LHCN-M2 (cell line): ENCODE data around the gene FIP1L1. TPM values are rescaled to one million over a fixed set of nuclear protein-coding genes. Genes with fewer than 3 reads are reported as not detected.
"Not testable (repeated sequence)": the region's sequence is repeated elsewhere in the genome, so short reads cannot be mapped to it uniquely, and the experiment has no call there.

Experiments
- DNase-seq: peaks from one replicate; pipeline ENCODE4 v3.0.0-alpha.2; 2012; ENCODE audit warnings: low read depth
- total RNA-seq: library from RNA; depleted of rRNA; stranded (reverse); fragments of >200 nt; gene quantifications from 2 replicates; pipeline ENCODE4 v1.2.3, GENCODE V29; 2014

FIP1L1 gene
- total RNA-seq, 1 experiment from 2014 or later = 44.1 TPM

DNA sequence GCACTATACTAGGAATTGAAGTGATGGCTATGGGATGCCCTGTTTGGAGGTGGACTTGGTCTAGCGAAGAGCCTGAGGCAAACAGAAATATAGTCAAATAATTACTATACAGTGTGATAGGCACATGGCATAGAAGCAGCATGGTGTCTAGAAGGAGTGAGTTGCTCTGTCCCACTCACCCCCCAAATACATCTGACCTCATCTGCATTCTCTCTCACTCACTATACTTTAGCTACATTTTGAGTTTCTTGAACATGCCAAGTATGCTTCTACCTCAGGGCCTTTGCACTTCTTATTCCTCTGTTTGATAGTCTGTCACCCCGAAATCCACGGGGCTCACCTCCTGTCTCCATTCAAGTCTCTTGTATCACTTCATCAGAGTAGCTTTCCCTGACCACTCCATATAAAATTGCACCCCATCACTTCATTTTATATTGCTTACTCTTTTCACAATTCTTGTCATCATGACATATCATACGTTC, 2.6 kb upstream of the FIP1L1 start:
- no peak for DNase-seq

DNA sequence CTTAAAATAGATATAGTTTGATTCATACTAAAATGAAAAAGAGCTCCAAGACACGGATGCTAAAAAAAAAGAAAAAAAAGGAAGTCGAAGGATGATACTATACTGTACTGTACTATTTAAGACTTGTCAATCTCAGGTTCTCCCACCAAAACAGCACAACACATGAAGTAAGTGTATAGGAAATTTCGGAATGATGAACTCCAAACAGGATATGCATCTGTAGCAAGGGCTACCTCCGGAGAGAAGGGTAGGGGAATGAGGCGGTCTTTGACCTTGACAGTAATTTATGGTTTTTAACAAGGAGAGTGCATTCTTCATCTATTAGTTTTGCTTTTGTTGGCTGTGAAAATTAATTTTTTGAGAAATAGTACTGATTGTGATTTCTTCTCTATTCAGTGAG, 541 bp upstream of the FIP1L1 start:
- no peak for DNase-seq

DNA sequence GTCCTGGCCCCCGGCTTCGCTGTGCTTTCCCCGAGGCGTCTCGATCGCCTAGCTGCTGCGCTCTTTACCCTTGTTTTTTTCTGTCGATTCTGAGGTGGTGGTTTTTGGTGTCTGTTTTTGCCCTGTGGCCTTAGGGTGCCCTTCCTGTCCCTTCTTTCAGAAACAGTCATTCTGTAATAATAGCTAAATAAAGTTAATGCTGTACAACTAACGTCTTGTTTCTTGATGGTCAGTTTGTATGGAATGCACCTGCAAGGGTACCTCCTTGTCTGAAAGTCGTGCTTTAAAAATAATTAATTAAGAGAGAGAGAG, 686 bp downstream of the FIP1L1 start:
- no peak for DNase-seq

DNA sequence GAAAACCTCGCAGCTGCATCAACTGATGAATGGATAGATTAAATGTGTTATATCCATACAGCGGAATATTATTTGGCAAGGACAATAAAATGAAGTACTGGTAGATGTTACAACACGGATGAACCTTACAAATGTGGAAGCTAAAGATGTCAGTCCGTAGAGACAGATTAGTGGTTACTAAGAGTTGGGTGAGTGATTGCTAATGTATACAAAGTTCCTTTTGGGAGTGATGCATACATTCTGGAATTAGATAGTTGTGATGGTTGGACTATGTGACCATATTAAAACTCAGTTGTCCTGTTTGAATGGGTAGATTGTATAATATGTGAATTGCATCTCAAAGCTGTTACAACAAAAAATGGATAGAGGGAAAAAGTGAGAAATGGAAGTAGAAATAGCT, 2.8 kb downstream of the FIP1L1 start:
- DNase-seq = no peak

DNA sequence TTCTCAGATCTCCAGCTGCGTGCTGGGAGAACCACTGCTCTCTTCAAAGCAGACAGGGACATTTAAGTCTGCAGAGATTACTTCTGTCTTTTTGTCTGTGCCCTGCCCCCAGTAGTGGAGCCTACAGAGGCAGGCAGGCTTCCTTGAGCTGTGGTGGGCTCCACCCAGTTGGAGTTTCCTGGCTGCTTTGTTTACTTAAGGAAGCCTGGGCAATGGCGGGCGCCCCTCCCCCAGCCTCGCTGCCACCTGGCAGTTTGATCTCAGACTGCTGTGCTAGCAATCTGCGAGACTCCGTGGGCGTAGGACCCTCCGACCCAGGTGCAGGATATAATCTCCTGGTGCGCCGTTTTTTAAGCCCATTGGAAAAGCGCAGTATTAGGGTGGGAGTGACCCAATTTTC, 32.0 kb downstream of the FIP1L1 start:
- not testable (repeated sequence) for DNase-seq

DNA sequence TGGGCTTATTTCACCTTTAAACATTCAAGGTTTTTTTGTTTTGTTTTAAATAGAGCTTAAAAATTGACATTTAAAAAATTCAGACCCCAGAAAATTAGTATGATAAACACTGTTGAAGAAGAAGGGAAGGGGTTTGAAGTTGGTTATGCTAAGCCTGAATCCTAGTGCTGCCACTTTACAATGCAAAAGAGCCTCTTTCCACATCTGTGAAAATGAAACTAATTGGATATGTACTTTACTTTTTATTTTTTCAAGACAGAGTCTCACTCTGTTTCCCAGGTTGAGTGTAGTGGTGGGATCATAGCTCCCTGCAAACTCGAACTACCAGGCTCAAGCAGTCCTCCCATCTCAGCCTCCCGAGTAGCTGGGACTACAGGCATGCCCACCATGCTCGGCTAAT, 41.8 kb downstream of the FIP1L1 start:
- DNase-seq = no peak

DNA sequence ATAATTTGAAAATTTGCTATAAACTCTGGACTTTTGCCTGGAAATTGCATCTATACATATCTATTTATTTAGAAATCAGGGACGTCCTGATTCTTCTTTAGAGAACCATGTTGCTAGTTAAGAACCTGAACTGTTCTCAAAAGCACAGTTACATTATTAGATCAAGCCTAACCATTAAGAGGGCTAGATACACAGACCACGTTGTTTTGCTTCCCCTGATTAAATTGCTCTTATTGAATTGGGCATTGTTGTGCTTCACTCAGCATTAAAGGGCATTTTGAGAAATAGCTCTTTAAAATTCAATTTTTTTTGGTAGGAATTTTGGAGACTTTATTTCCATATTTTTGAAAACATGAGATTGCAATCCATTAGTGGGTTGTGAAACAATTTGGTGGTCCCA, 44.4 kb downstream of the FIP1L1 start:
- DNase-seq = no peak

DNA sequence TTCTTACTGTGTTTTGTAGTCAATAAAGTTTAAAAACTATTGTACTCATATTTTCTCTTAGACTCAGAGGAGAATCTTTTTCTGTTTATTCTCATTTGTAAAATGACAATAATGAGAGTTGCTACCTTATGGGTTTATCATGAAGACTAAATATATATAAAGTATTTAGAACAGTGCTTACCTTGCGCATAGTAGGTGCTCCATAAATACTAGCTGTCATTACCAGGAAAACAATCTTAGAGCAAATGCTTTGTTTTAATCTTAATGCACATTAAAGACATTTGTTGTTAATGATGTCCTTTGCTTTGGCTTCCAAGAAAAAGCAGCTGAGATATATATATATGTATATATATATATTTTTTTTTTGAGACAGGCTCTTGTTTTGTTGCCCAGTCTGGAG, 44.9 kb downstream of the FIP1L1 start:
- DNase-seq = no peak

DNA sequence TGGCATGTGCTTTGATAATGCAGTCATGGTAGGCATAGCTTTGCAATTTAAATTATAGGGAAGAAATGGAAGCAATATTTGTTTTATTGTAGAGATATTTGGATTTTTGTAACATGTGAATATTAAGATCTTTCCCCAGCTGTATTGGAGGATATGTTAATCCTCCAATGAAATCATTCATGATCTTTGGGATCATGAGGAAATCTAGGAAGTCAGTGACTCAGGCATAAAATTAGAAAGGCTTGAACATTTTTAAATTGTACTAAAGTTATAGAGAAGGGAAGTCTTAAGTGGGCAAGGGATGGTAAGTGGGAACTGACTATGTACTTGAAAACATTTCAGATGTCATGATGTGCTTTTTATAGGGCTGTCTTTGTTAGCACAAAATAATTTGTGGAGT, 46.8 kb downstream of the FIP1L1 start:
- DNase-seq = peak; percentile 6

DNA sequence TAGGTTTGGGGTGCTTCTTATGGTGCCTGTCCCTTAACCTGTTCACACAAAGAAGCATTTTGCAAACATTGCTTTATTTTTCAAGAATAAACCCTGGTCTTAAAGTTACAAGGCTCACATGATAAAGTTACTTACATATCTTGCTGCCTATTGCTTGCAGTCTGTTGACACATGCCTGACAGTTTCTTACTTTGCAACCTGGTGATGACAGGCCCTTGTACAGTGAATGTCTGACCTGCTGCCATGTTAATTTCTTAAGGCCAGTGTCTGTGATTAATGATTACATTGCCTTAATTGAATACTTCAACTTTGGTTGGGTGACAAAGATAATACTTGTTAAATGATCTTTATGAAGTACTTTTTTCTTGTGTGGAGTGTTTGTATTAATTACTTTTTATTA, 49.9 kb downstream of the FIP1L1 start:
- no peak for DNase-seq

DNA sequence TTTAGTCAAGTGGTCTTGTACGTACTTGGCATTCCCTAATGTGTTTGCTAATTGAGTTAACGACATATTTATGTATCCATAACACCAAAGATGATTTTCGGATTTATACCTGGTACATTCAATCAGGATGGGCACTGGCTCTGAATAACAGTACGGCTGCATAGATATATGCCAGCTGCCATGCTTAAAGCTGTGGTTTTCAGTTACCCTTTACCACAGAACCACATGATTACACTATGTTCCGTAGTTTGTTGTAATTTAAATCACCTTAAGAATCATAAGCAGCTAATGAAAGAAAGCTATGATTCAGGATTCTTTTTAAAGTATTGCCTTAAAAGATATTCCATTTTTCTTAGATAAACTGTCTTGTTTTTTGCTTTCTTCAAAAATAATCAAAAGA, 53.6 kb downstream of the FIP1L1 start:
- DNase-seq = peak; percentile 72

DNA sequence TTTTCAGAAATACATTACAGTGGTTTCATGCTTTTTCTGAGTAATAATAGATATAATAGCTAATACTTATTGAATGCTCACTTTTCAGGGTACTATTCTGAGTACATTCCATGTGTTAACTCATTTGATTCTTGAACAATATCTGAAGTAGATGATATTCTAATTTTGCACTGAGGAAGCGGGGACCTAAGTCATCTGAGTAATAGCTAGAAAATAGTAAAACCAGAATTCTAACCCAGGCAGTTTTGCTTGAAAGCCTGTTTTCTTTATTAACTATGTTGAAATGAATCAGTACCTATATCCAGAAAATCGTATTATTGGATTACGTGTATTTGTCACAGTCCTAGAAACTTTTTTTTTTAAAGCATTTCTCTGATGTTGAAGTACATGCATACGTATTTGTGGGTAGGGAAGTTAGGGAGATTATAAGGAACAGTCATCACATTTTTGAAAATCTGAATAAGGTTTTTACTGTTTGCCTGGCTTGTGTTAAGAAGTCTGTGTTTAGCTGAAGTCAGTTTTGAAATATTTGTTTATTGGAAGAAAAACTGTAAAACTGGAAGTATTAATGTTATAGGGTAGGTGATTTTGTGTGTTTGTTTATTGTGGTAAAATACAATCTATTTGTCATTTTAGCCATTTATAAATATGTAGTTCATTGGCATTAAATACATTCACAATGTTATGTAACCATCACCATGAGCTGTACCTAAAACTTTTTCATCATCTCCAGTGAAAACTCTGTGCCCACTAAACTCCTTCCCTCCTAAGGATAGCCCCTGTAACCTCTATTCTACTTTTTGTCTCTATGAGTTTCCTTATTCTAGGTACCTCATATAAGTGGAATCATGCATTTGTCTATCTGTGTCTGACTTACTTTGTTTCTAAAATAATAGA, 55.3 kb downstream of the FIP1L1 start:
- no peak for DNase-seq

DNA sequence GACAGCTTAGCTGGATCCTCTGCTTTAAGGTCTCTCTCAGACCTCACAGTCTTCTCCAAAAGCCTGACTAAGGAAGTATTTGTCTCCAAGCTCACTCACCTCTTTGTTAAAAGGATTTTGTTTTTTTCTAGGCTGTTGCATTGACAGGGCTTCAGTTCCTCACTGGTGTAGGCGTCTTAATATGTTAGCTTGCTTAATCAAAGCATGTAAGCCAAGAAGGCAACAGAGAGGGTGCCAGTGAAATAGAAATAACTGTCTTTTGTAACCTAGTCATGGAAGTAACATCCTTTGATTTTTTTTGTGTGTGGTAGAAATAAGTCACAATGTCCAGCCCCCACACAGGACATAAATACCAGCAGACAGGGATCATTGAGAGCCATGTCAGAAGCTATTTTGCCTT, 58.8 kb downstream of the FIP1L1 start:
- no peak for DNase-seq

DNA sequence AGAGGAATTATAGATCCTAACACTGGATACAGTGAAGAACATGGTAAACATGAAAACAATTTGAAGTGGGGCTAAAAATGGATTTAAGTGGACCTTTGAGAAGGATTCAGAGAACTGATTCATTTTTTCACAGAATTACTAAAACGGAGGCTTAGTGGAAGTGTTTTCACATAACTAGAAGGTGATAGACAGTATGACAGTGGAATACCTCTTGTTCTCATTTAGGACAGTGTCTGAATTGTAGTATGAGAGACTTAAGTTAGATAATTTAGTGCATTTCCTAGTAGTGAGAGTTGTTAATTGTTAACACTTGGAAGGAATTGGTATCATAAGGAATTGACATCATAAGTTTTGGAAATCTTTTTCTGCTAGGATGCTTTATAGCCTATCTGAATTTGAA, 64.1 kb downstream of the FIP1L1 start:
- DNase-seq = no peak

DNA sequence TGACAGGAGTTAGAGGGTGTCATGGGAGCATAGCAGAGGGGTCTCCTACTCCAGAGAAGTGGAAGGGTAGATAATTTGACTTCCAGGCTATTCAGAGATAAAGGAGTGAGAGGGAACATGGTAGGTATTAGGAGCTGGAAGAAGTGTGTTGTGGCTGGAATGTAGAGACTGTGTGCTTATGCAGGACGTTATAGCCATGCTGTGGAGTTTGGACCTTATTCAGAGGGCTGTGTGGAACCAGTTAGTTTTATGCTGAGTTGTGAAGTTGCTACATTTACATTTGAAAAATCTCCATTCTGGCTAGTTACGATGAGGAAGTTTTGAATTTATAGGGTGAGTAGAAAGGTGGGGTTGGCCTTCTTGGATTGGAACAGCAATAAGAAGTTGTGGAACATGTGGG, 67.5 kb downstream of the FIP1L1 start:
- DNase-seq = no peak

DNA sequence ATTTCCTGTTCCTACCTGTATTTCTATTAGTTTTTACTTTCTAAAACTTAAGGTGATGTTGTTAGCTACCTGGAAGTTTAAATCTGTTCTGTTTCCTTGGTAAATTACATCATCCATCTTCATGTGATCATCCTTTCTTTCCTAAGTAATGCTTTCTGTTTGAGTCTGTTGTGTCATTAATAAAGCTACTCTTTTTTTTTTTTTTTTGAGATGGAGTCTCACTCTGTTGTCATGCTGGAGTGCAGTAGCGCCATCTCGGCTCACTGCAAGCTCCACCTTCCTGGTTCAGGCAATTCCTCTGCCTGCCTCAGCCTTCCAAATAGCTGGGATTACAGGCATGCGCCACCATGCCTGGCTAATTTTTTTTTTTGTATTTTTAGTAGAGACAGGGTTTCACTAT, 73.3 kb downstream of the FIP1L1 start:
- DNase-seq = peak; percentile 18

DNA sequence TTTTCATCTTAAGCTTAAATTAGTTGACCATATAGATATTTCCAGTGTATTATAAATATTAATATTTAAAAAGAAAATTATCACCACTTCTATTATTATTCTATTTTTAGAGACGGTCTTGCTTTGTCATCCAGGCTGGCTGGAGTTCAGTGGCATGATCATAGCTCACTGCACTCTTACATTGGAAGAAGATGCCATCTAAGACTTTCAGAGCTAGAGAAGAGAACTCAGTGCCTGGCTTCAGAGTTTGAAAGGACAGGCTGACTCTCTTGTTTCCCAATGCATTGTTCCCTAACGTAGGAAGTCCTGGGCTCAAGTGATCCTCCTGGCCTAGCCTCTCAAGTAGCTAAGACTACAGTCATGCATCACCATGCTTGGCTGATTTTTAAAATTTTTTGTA, 75.9 kb downstream of the FIP1L1 start:
- DNase-seq = no peak

DNA sequence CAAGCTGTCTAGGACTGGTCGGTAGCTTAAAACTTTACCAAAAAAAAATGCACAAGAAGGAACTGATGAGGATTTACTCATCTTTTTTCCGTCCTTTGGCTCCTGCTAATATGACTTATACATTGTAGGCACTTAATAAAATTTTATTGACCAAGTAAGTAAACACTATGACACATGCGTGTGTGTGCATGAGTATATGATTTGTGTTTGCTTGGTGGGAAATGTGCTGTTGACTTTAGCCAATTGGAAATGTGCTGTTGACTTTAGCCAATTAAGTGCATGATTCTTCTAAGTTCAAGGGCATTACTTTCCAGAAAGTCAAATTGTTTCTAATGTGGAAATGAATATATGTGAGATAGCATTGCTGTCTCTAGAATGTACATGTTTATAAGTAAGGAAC, 78.3 kb downstream of the FIP1L1 start:
- DNase-seq = no peak

DNA sequence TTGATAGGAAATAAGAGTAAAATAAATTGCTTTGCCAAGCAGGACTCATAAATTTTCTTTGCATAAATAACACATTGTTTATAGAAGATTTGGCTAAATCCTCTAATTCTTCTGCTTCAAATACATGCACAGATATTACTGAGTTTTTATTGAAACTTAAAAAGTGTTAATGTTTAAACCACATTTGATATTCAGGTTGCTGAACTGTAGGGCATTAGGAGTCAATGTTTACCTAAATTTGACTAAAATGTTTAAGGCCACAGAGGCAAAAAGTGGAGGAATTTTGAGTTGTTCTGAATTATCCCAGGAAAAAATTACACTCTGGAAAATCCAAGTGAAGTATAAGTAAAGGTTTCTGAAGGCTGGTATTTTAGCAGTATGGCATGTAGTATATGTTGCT, 78.7 kb downstream of the FIP1L1 start:
- no peak for DNase-seq

DNA sequence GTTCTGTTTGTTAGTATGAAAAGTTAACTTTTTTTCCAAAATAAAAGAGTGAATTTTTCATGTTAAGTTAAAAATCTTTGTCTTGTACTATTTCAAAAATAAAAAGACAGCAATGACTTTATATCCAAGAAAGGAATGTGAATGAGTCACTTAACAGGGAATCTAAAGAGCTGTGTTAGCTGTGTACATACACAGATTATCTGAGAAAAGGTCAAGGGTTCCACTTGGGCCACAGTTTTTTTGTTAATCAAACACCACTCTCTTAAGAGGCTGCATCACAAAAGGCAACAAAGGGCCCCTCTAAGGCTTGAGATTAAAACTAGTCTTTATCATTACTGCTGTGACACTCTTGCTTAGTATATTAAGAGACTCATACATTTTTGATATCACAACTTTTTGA, 82.1 kb downstream of the FIP1L1 start:
- DNase-seq = peak; percentile 45

DNA sequence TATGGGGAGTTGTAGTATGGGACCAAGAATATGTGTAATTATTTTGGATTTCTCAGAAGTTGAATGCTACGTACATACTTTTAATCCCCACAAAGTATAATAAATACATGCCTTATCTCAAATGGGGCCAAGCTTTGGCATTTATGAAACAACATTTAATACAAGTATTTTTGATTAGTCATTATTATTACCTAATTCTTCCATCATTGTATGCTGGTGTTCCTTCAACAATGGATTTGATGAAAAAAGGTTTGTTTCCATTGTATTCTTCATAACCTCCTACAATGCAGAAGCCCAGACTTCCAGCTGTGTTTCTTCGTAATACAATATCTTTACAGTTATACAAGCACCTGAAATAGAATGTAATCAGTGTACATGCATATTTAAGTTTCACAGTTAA, 83.8 kb downstream of the FIP1L1 start:
- DNase-seq = no peak

DNA sequence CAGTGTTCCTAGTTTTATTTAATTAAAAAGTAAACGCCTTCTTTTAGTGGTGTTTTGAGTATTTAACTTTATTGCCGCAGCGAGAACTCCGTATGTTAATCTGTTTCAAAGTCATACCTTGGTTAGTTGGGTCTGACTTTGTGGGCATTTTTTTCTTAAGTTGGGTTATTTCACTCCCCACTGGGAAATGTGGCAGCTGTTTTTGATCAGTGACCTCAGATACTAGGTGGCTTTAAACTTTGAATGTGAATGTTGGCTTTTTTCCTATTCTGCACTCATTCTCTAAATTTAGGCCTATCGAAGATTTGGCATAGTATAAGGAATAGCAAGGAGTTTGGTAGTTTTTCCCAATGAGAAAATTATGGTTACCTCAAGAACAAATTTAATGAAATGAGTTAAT, 85.9 kb downstream of the FIP1L1 start:
- DNase-seq = peak; percentile 26

DNA sequence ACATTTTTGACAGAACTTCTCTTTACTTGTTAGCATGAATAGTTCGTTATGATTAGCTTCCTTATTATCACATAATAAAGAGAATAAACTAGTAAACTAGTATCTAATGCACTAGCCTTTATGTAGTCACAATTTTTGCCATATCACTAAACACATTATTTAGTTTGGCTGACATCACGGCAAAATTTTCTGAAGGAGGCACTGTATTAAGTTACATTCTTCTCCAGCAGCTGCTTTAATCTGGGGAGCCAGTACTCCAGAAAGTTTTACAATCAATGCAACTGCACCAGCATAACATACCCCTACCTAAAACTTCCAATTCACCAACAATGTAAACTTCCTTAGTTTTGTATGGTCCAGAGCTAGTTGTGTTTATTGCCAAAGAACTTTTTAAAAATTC, 87.8 kb downstream of the FIP1L1 start:
- DNase-seq = peak; percentile 70

DNA sequence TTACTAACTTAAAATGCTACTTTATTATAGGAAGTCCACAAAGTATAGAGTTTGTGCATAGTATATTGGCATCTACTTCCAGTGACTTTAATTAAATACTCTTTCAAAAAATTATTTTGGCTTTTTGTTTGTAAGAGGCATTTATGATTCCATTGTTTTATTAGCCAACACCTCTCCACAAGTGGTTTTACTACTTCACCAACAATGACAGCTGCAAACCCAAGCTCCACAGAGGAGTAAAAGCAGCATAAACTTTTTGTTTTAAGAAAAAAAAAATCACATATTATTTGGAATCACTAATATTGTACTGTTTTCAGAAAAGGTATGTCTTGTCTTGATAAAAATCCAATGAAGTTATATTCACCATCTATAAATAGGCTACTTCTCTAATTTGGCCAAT, 88.5 kb downstream of the FIP1L1 start:
- DNase-seq = peak; percentile 67
